ENCODE measurements around the gene EIF1. TPM values are rescaled to one million over a fixed set of nuclear protein-coding genes. Genes with fewer than 3 reads are reported as not detected.

EIF1 gene
- total RNA-seq, 4 donors from 2014 or later, result 238 to 471 (median 430) TPM

DNA sequence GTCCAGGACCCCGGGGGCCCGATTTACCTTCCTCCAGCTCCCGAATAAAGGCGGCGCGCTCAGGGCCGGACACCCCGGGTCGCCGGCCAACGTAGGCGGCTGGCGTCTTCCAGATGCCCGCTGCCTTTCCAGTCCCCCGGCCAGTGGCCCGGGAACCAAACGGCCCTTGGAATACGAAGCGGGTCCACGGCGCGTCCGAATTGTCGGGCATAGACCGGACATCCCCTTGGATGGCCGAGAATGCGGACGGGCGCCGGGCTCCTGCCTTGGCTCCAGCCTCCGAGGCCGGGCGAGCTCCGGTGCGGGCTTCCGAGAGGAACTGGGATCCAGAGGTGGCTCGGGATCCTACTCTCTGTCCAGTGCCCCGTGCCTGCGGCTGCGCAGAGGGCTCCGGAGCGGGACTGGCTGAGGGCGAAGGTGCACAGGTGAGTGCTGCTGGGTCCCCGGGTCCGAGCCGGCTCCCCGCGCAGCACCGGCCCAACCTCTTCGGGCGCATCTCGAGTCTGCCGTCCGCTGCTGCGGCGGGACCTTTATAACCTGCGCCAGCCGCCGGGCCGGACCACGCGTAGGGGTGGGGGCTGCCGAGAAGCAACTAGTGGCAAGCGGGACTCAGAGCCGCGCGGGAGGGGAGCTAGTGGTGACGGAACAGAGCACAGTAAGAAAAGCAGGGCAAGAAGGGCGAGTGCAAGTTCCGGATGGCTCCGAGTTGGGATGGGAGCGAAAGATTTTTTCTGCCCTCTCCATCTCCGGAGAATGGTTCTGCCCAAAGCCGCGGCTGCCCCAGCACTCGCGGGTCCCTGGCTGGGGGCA lies 45.7 kb downstream of the EIF1 start, which contains the start of gene HAP1:
HAP1 (minus strand) TSS at position 505 of the 810 bp plus-strand sequence; CDS start at position 496, 9 bp downstream.
- 1% methylated on average over 32 of the region's 77 CpGs for WGBS
- TF ChIP-seq POLR2AphosphoS5 (IDR thresholded peaks at IDR 0.05) (no peak), CTCF (IDR thresholded peaks at IDR 0.05) (no peak), POLR2A (IDR thresholded peaks at IDR 0.05) (no peak), EP300 (IDR thresholded peaks at IDR 0.05) (no peak)
- H3K4me1 ChIP-seq, result peaks cover 34% of the 10 kb centered on the region
- peaks cover 61% of the 10 kb centered on the region for H3K27me3 ChIP-seq
- H3K27ac ChIP-seq, result no peak within 1 kb of the TSS
- H3K4me3 ChIP-seq, result peak within 1 kb of the TSS; percentile 55
- DNase-seq (ENCODE audit: low spot score in 2 of 2), result no peak
- H3K9me3 ChIP-seq, result no peaks in the 10 kb centered on the region
- no peaks in the 10 kb centered on the region for H3K36me3 ChIP-seq

DNA sequence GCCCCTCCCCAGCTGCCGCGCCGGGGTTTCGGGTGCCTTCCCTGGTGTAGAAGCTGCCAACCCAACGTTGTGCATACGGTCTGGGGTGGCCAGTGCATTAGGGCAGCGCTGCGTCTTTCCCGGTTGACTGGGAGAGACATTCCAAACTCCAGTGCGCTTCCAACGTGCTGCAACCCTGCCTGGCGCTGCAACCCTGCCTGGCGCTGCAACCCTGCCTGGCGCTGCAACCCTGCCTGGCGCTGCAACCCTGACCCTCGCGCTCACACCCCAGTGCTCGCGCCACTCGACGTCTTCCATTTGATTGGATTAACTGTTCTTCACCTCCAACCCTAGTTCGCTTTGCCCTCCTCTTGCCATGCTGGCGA lies 46.2 kb downstream of the EIF1 start:
- Histone ChIP-seq H3K27me3 (peaks cover 61% of the 10 kb centered on the region), H3K9me3 (no peaks in the 10 kb centered on the region), H3K27ac (no peak overlapping the region), H3K4me3 (peak overlapping the region; percentile 55), H3K36me3 (no peaks in the 10 kb centered on the region), H3K4me1 (peaks cover 36% of the 10 kb centered on the region)
- TF ChIP-seq EP300 (IDR thresholded peaks at IDR 0.05) (no peak), POLR2A (IDR thresholded peaks at IDR 0.05) (no peak), CTCF (IDR thresholded peaks at IDR 0.05) (no peak), POLR2AphosphoS5 (IDR thresholded peaks at IDR 0.05) (no peak)
- no peak for DNase-seq (ENCODE audit: low spot score in 2 of 2)
- 3% methylated on average over 21 of the region's 23 CpGs for WGBS

GRCh38 chr17:41735744-41736143 lies 47.1 kb downstream of the EIF1 start:
- Histone ChIP-seq H3K9me3 (no peaks in the 10 kb centered on the region), H3K27ac (no peak overlapping the region), H3K4me3 (no peak overlapping the region), H3K36me3 (no peaks in the 10 kb centered on the region), H3K4me1 (peaks cover 36% of the 10 kb centered on the region), H3K27me3 (peaks cover 61% of the 10 kb centered on the region)
- no peak for TF ChIP-seq POLR2A (IDR thresholded peaks at IDR 0.05)
- TF ChIP-seq EP300 (IDR thresholded peaks at IDR 0.05), result no peak
- no peak for TF ChIP-seq POLR2AphosphoS5 (IDR thresholded peaks at IDR 0.05)
- no peak for TF ChIP-seq CTCF (IDR thresholded peaks at IDR 0.05)
- no peak for DNase-seq (ENCODE audit: low spot score in 2 of 2)
- WGBS, result 90% methylated on average over 4 of the region's 4 CpGs

DNA sequence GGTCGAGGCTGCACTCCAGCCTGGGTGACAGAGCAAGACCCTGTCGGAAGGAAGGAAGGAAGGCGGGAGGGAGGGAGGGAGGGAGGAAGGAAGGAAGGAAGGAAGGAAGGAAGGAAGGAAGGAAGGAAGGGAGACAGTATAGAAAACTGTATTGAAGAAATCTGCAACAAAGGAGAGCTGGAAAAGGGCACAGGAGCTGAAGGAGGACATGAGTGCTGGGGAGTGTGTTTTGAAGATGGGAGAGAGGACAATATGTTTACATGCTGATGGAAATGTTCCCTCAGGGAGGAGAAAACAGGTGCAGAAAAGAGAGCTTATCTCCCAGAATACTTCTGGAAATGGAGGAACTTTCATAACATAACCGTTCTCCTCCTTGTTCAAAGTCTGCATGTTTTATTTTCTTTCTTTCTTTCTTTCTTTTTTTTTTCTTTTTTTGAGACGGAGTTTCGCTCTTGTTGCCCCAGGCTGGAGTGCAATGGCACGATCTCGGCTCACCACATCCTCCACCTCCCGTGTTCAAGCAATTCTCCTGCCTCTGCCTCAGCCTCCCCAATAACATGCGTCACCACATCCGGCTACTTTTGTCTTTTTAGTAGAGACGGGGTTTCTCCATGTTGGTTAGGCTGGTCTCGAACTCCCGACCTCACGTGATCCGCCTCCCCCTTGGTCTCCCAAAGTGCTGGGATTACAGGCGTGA lies 48.4 kb downstream of the EIF1 start:
- Histone ChIP-seq H3K27me3 (peaks cover 57% of the 10 kb centered on the region), H3K4me1 (peaks cover 36% of the 10 kb centered on the region), H3K27ac (no peak overlapping the region)

More for the DNA sequence above, 48.4 kb downstream of the EIF1 start:
- Histone ChIP-seq H3K9me3 (no peaks in the 10 kb centered on the region), H3K4me3 (no peak overlapping the region), H3K36me3 (no peaks in the 10 kb centered on the region)
- TF ChIP-seq POLR2AphosphoS5 (IDR thresholded peaks at IDR 0.05), result no peak
- no peak for TF ChIP-seq CTCF (IDR thresholded peaks at IDR 0.05)
- TF ChIP-seq POLR2A (IDR thresholded peaks at IDR 0.05), result no peak
- 66% methylated on average over 16 of the region's 17 CpGs for WGBS
- no peak for DNase-seq (ENCODE audit: low spot score in 2 of 2)
